ENCODE data around the gene SLC7A5. TPM values are rescaled to one million over a fixed set of nuclear protein-coding genes. Genes with fewer than 3 reads are reported as not detected.
A peak's percentile ranks its signal among the peaks of the same experiment; 100 is the strongest.
"Not testable (repeated sequence)": the region's sequence is repeated elsewhere in the genome, so short reads cannot be mapped to it uniquely, and the experiment has no call there.

Gene SLC7A5
- total RNA-seq, 6 donors from 2014 or later, result 4.7 to 20.4 (median 8.5) TPM

GRCh38 chr16:87878704-87879103 lies 9.4 kb upstream of the SLC7A5 start:
- Histone ChIP-seq H3K36me3 (no peaks in the 10 kb centered on the region), H3K27me3 (no peaks in the 10 kb centered on the region), H3K27ac (no peak overlapping the region), H3K4me3 (no peak overlapping the region), H3K9me3 (no peaks in the 10 kb centered on the region), H3K4me1 (peaks cover 0 to 4% (median 0%) of the 10 kb centered on the region in 4 donors)
- ATAC-seq (ENCODE audit: low FRiP score in 2 of 2), result no peak
- TF ChIP-seq POLR2AphosphoS5 (IDR thresholded peaks at IDR 0.05) (no peak), CTCF (IDR thresholded peaks at IDR 0.05) (no peak), EP300 (IDR thresholded peaks at IDR 0.05) (no peak), POLR2A (IDR thresholded peaks at IDR 0.05) (no peak)
- DNase-seq, result no peak
- WGBS, 2 donors, result 54 to 79% methylated on average over 5 of the region's 5 CpGs

DNA sequence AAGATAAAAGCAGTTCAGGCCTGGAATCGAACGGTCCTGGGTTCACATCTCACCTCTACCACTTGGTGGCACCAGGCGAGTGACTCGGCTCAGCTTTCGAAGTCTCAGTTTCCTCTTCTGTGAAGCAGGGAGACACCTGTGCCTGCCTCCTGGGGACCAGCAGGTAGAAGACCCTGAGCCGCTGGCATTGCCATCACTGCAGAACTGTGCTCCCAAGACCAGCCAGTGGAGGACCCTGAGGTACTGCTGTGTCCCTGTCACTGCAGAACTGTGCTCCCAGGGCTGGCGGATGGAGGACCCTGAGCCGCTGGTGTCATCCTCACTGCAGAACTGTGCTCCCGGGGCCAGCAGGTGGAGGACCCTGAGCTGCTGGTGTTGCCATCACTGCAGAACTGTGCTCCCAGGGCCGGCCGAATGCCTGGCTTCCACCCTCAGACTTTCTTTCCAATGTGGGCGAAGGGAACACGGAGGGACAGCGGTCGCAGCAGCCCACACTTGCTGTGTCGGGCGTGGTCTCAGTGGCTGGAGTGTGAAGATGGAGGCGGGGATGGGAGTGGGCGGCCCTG lies 8.7 kb upstream of the SLC7A5 start:
- Histone ChIP-seq H3K27me3 (no peaks in the 10 kb centered on the region), H3K36me3 (no peaks in the 10 kb centered on the region), H3K27ac (no peak overlapping the region), H3K9me3 (no peaks in the 10 kb centered on the region), H3K4me1 (peaks cover 0 to 10% (median 0%) of the 10 kb centered on the region in 4 donors), H3K4me3 (no peak overlapping the region)
- no peak for TF ChIP-seq POLR2AphosphoS5 (IDR thresholded peaks at IDR 0.05)
- no peak for TF ChIP-seq CTCF (IDR thresholded peaks at IDR 0.05)
- no peak for TF ChIP-seq POLR2A (IDR thresholded peaks at IDR 0.05)
- TF ChIP-seq EP300 (IDR thresholded peaks at IDR 0.05), result no peak
- WGBS, 2 donors, result 76 to 82% methylated on average over 16 to 17 of the region's 19 CpGs
- DNase-seq, result peak in 1 of 2 donors; percentile 61
- ATAC-seq (ENCODE audit: low FRiP score in 2 of 2), result no peak

DNA sequence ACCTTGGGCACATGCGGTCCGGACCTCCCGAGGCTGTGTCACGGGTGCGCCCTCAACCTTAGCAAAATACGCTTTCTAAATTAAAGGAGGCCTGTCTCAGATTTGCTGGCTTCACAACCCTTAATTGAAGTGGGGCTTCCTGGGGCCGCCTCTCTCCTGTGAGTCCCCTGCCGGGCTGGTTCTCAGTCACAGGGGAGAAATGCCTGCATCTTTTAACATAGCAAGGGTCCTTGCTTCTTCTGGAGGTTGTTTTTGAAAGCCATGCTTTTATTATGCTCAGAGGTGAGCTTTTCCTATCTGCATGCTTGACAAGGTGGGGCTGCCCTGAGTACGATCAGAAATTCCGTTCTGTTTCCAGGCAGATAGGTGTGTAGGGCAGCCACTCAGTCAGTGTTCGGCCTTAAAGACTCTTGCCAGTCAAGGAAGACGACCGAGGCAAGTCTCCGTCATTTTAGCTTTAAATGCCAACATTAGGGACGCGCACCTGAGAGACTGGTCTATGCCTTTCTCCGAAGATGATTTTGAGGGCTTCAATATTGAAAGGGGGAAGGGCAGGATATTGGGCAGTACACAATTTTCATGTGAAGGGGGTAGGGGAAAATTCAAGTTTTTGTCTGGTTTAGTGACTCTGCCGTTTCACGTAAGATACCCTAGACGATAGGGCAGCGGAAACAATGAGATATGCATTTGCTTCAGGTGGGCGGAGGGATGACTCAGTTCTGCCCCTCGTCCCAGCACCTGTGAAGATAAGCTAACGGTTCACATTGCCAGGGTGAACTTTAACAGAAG lies 5.5 kb upstream of the SLC7A5 start:
- H3K4me1 ChIP-seq, result peaks cover 5 to 24% (median 16%) of the 10 kb centered on the region in 4 donors
- no peaks in the 10 kb centered on the region for H3K27me3 ChIP-seq
- no peak for ATAC-seq (ENCODE audit: low FRiP score in 2 of 2)
- TF ChIP-seq POLR2A (IDR thresholded peaks at IDR 0.05), result no peak
- TF ChIP-seq CTCF (IDR thresholded peaks at IDR 0.05), result no peak
- no peak for TF ChIP-seq POLR2AphosphoS5 (IDR thresholded peaks at IDR 0.05)
- TF ChIP-seq EP300 (IDR thresholded peaks at IDR 0.05), result no peak
- H3K9me3 ChIP-seq, result no peaks in the 10 kb centered on the region
- H3K27ac ChIP-seq, result no peak overlapping the region
- no peak overlapping the region for H3K4me3 ChIP-seq
- no peak for DNase-seq
- WGBS, 2 donors, result 38% methylated on average over 24 of the region's 24 CpGs
- H3K36me3 ChIP-seq, result no peaks in the 10 kb centered on the region

- WGBS, 2 donors, result 62 to 69% methylated on average over 10 to 22 of the region's 24 CpGs
- not testable (repeated sequence) for H3K4me3 ChIP-seq; H3K27me3 ChIP-seq; ATAC-seq (ENCODE audit: low FRiP score in 2 of 2); H3K36me3 ChIP-seq; H3K9me3 ChIP-seq
- Histone ChIP-seq H3K4me1 (peaks cover 9 to 38% (median 29%) of the 10 kb centered on the region in 4 donors), H3K27ac (peak overlapping the region; percentile 9 to 73 (median 42))
- peak in 1 of 2 donors; percentile 31 for DNase-seq
These were observed 1.3 kb upstream of the SLC7A5 start for GRCh38 chr16:87870418-87871291.

DNA sequence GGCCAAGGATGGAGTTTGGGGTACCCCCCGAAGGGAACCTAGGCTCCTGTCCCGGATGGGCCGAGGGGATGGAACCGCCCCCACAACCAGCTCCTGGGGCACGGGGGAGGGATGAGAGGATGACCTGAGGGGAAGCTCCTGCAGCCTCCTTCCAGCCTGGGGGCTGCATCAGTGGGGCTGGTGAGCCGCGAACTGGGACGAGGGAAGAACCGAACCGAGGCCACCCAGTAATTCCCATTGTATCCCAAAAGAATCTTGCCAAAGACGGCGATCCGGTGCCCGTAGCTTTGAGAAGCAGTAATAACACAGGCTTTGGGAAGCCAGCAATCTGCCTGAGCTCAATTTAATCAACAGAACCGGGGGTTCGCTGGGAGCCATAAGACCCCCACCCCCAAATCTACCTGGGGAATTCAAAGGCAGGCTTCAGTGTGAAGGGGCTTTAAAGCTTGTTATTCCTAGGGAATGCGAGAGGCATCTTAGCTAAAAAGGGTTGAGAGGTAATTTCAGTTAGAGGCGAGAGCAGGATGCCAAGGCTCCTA lies 641 bp upstream of the SLC7A5 start:
- Histone ChIP-seq H3K27ac (peak overlapping the region in 1 of 4 donors; percentile 11), H3K4me1 (peaks cover 9 to 38% (median 29%) of the 10 kb centered on the region in 4 donors), H3K4me3 (peak overlapping the region in 2 of 4 donors; percentile 55 to 60)
- not testable (repeated sequence) for H3K36me3 ChIP-seq; ATAC-seq (ENCODE audit: low FRiP score in 2 of 2); H3K9me3 ChIP-seq; H3K27me3 ChIP-seq; DNase-seq
- WGBS, 2 donors, result 76 to 77% methylated on average over 11 to 18 of the region's 18 CpGs
